Measurements from ENCODE around the gene CGNL1.

The CGNL1 gene

DNA sequence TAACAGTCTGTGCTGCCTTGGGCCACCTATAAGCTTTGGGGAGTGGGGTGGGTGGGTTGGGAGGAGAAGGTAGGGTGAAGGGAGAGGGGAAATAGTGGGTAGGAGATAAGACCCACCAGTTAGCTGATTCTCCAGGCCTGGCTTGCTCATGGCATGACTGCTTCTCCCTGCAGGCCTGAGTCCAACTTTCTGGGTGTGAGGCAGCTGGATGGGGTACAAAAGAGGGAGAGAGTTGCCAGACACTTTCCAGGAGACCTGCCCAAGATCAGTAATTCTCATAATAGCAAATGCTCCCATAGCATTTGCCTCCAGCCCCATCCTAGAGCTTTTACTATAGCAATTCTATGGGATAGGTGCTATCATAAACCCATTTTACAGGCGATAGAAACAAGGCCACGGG is 7.7 kb downstream of the CGNL1 start:
- in situ Hi-C loops (cut with HindIII; ENCODE audit: low sequenced_read_pairs) = loop anchor here (5.0 kb wide), 1 partner anchor 78 kb away; no protein-coding TSS in a partner anchor

- in situ Hi-C loops (cut with HindIII; ENCODE audit: low sequenced_read_pairs) = loop anchor here (5.0 kb wide), 2 partner anchors 77 to 107 kb away; no protein-coding TSS in a partner anchor
Observed at GRCh38 chr15:57384816-57385215, 8.5 kb downstream of the CGNL1 start.

GRCh38 chr15:57385923-57386390 is 9.7 kb downstream of the CGNL1 start:
- in situ Hi-C loops (cut with HindIII; ENCODE audit: low sequenced_read_pairs) = loop anchor here (5.0 kb wide), 1 partner anchor 106 kb away; no protein-coding TSS in a partner anchor

DNA sequence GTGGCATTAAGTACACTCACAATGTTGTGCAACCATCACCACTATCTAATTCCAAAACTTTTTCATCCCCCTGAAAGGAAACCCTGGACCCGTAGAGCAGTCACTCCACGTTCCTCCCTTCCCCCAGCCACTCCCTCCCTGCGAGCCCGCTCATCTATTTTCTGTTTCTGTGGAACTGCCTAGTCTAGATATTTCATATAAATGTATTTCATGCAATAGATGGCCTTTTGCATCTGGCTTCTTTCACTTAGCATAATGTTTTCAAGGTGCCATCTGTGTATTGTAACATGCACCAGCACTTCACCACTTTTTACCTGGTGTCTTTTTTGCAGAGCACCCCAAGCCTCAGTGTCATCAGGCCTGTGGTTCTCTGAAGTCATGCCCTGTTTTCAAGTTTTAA is 10.7 kb downstream of the CGNL1 start:
- in situ Hi-C loops (cut with HindIII; ENCODE audit: low sequenced_read_pairs) = loop anchor here (5.0 kb wide), 1 partner anchor 105 kb away; no protein-coding TSS in a partner anchor

DNA sequence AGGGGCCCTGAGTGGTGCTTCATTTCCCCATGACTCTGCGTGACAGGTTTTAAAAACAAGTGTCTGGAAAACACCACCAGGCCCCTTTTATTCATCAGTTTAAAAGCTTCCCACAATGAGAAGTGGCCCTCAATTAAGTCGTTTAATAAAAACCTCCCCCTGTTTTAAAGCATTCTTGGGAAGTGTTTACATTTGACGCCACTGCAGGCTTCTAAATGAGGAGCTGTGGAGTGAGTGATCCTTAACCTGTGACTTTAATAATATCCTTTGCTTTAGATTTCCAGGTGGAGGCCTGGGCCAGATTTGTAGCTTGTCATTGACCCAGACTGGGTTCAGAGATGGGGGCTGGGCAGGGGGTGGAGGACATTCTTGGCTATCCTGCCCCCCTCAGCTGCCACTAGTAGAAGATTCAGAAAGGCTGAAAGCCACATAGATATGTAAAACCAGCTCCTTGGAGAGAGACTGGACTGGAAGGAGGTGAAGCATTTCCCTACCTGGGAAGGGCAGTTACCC is 11.3 kb downstream of the CGNL1 start:
- in situ Hi-C loops (cut with HindIII; ENCODE audit: low sequenced_read_pairs) = loop anchor here (5.0 kb wide), 1 partner anchor 105 kb away; no protein-coding TSS in a partner anchor

DNA sequence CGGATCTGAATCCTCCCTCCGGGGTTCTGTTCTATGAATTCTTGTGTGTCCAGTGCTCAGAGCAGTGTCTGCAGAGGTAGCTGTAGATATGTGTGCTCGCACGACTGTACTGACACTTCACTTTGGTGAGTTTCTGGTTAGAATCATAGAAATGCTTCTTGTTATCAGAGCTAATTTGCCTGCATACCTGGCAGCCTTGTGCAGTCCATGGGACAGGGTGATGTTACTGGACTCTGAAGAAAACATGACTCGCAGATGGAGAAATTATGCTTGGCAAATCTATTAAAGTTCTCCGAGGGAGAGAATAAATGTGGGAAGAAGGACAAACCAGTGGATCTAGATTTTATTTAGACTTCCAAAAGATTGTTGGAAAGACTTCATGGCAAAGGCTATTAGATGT is 12.2 kb downstream of the CGNL1 start:
- in situ Hi-C loops (cut with HindIII; ENCODE audit: low sequenced_read_pairs) = loop anchor here (5.0 kb wide), 1 partner anchor 104 kb away; no protein-coding TSS in a partner anchor

DNA sequence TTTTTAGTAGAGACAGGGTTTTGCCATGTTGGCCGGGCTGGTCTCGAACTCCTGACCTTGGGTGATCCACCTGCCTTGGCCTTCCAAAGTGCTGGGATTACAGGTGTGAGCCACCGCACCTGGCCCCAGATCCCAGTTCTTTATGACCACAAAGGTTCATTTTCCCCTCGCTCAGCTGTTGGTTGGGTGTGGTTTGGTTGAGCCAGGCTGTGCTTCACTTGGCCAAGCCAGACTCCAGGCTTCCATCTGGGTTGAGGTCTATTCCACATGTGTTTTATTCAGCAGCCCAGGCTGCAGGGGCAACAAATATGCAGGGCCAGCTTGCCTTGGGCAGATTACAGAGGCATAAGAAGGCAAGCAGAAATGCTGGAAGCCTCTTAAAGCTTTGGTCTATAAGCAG is 13.7 kb downstream of the CGNL1 start:
- in situ Hi-C loops (cut with HindIII; ENCODE audit: low sequenced_read_pairs) = loop anchor here (5.0 kb wide), 1 partner anchor 102 kb away; no protein-coding TSS in a partner anchor

GRCh38 chr15:57390583-57390982 is 14.3 kb downstream of the CGNL1 start:
- in situ Hi-C loops (cut with HindIII; ENCODE audit: low sequenced_read_pairs) = no loop called here

- in situ Hi-C loops (cut with HindIII; ENCODE audit: low sequenced_read_pairs) = no loop called here
Observed at GRCh38 chr15:57391537-57391936, 15.2 kb downstream of the CGNL1 start.

- in situ Hi-C loops (cut with HindIII; ENCODE audit: low sequenced_read_pairs) = no loop called here
Observed at GRCh38 chr15:57393061-57393460, 16.8 kb downstream of the CGNL1 start.

GRCh38 chr15:57395292-57395691 is 19.0 kb downstream of the CGNL1 start:
- in situ Hi-C loops (cut with HindIII; ENCODE audit: low sequenced_read_pairs) = no loop called here

- in situ Hi-C loops (cut with HindIII; ENCODE audit: low sequenced_read_pairs) = no loop called here
Observed at GRCh38 chr15:57398336-57398735, 22.0 kb downstream of the CGNL1 start.

DNA sequence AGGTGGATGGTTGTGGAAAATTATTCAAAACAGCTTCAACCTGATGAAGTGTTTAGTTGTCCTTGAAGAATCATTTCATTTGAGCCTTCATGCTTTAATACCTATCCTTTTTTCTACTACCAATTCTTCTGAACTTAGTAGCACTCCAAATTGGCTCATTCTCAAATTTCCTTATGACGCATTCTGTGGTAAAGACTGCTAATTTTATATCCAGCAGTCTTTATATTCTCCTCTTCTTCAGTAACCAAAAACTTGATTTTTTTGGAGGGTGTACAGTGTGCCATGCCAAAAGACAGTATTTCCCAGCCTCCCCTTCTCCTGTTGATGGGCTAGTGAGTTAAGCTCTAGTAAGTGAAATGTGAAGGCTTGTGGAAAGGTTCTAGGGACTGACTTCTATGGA is 25.2 kb downstream of the CGNL1 start:
- in situ Hi-C loops (cut with HindIII; ENCODE audit: low sequenced_read_pairs) = no loop called here

DNA sequence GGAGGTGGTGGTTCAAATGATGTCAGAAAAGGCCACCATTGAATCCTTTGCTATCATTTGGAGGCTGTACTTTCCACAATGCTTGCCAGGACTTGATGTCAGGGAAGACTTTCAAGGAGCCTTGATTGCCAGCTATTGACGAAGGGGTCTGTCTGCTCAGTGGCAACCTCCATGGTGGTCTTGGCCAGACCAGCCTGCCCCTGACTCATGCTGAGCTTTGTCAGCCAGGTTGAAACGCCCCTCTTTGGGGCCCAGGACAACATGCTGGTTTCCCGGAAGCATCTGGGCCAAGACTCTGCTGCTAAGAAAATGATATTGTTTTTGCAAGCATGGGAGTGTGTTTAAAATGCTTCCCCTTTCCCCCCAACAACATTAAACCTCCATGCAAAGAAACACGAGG is 26.7 kb downstream of the CGNL1 start:
- in situ Hi-C loops (cut with HindIII; ENCODE audit: low sequenced_read_pairs) = no loop called here

DNA sequence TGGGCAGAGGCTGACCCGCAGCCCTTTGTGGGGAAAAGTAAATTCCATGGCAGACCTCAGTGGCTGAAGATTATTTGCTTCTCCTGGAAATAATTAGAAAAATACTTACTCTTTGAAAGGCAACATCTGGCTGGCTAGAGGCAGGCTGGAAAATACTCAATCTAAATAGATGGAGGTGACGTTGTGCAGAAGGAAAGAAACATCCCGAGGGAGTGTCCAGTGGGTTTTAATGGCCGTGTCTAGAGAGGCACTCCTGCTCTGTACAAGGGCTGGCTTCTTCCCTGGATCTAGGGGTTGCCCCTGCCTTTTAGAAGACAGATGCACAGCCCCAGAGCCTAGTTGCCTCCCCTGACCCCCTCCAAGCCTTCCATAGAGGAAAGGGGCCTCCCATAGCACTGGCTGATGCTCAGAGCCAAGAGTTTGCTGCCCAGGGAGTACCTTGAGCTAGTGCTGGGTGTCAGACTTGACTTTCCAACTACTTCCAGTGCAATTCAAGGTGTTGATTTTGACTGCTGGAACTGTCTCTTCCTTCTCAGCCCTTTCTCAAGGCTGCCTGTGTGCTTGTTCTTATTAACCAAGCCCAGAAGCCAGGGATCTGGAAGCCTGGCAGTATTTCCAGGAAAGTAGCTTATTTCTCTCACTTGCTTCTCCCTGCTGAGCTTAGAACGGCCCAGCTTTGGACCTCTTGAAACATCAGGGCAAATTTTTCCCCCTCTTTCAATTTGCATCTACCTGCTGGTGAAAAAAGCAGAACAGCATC is 27.4 kb downstream of the CGNL1 start:
- in situ Hi-C loops (cut with HindIII; ENCODE audit: low sequenced_read_pairs) = no loop called here

DNA sequence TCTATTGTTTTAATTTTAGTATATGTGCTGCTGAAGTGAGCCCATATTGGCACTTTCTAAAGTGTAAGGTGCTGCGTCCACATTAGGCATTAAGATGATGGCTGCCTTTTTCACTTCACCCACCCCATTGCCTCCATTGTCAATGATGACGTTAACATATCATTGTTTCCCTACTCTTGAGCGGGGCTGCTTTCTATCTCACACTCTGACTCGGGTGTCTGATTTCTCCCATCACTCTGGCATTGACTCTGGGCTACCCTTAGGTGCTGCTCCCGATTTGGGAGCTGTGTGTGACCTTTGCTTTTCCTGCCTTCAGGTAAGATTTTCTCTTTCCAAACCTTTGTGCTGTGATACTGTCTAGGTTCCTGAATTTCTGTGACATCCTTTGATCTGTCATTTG is 28.8 kb downstream of the CGNL1 start:
- in situ Hi-C loops (cut with HindIII; ENCODE audit: low sequenced_read_pairs) = no loop called here

- in situ Hi-C loops (cut with HindIII; ENCODE audit: low sequenced_read_pairs) = no loop called here
Observed at GRCh38 chr15:57406062-57406772, 29.9 kb downstream of the CGNL1 start.

DNA sequence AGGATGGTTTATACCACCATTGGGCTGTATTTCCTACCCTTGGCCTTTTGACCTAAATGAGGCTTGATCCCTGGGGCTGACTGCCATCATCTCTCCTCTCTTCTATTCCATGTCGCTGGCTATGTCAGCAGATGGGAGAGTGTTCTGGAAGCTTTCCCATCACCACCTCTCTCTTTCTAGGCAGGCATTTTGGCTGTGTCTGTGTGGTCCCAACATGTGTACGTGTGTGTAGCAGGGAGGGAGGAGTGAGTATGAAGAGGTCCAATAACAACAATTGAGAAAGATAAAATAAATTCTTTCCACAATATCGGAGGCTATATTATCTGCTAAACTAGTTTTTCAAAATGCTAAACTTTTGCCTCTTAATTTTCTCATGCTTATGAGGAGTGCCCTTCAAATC is 34.1 kb downstream of the CGNL1 start:
- in situ Hi-C loops (cut with HindIII; ENCODE audit: low sequenced_read_pairs) = no loop called here

DNA sequence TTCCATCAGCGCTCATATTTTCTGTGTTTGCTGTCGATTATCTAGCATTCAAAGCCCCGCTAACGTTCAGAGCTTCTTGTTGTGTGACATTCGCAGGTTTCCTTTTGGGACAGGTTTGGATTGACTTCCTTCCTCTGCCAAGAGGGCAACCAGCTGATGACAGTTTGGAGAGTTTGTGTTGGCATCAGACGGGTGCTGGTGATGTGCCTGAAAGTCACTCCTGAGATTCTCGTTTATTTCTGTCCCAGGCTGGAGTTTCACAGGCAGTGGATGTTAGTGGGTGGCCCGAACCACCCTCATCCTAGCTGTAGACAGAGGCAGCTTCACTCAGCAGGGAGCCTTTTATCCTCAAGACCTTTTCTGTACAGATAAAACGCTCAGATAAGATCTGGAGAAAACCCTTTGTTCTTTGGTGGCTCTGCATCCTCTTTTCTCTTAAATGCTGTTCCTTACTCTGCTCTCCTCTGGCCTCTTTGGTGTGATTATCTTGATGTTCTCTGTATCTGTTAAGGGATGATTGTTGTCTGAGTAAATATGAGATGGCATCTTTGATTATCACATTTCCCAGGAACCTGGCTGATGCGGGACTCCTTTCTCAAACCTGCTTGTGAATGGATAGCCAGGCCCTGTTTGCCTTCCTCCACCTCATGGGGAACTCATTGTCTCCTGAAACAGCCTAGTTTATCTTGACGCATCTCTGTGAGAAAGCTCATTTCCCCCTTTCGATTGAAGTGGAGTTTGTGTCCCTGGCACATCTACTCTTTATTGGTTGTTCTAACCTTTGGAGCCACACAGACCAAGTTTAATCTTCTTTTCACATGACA is 35.9 kb downstream of the CGNL1 start:
- in situ Hi-C loops (cut with HindIII; ENCODE audit: low sequenced_read_pairs) = no loop called here

DNA sequence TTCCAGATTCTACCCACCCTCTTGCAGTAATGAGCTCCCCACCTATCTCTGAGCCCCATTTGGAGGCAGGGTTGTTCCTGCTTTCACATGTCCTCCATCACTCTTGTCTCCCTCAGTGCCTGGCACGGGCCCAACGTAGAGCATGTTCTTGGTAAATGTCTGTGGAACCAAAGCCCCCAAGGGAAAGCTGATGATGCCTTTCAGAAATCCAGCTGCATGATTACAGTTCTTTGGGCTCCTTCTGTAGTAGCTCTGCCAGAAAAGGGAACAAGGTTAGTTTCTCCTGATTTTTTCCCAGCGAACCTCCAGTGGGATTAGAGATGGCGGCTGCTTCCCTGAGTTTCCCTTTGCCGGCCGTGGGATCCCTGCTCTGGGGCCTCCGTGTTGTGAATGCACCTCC is 39.3 kb downstream of the CGNL1 start:
- in situ Hi-C loops (cut with HindIII; ENCODE audit: low sequenced_read_pairs) = no loop called here

GRCh38 chr15:57418635-57419034 is 42.3 kb downstream of the CGNL1 start:
- in situ Hi-C loops (cut with HindIII; ENCODE audit: low sequenced_read_pairs) = no loop called here

All from endothelial cell of hepatic sinusoid (primary cell).